B cell (primary cell): ENCODE measurements around the gene SULT1B1.

ENCODE experiments used
- CTCF ChIP-seq: fragments of 200-600 bp; IDR thresholded peaks from one replicate; pipeline ENCODE4 v1.8.0; 2022; ENCODE audit warnings: antibody characterized with exemption, mild to moderate bottlenecking
- EZH2 ChIP-seq: IDR thresholded peaks from 2 replicates; pipeline ENCODE4 v1.6.1; 2012; ENCODE audit warnings: borderline replicate concordance, low read depth, mild to moderate bottlenecking, moderate library complexity, low read length; ENCODE audit not compliant: insufficient read depth, poor library complexity, severe bottlenecking

GRCh38 chr4:69742596-69742995, 17.8 kb downstream of the SULT1B1 start:
- no peak for TF ChIP-seq CTCF
- no peak for TF ChIP-seq EZH2
